Neural cell (in vitro differentiated cells): ENCODE data around the gene NKAIN2. TPM values are rescaled to one million over a fixed set of nuclear protein-coding genes. Genes with fewer than 3 reads are reported as not detected.

ENCODE experiments used
- H2AFZ ChIP-seq: fragments of 200-600, 300-800 bp; sonication (generic), shearing (Covaris generic); 2 replicates; pipeline ENCODE4 v1.6.0; 2014; ENCODE audit warnings: low read depth, mild to moderate bottlenecking, antibody characterized with exemption, low read length, moderate library complexity
- H3F3A ChIP-seq: fragments of 200-600 bp; shearing (Covaris generic); 2 replicates; pipeline ENCODE4 v1.6.1; 2016; ENCODE audit warnings: mild to moderate bottlenecking, moderate library complexity, mixed read lengths, antibody characterized with exemption, low read length; ENCODE audit not compliant: insufficient read depth, poor library complexity, severe bottlenecking
- H3K27ac ChIP-seq: fragments of 200-600, 300-800 bp; sonication (generic), shearing (Covaris generic); 2 replicates; pipeline ENCODE4 v1.5.1; 2014; ENCODE audit warnings: mild to moderate bottlenecking, low read length, moderate library complexity
- H3K27me3 ChIP-seq: fragments of 300-800, 200-600 bp; sonication (generic), shearing (Covaris generic); 2 replicates; pipeline ENCODE4 v1.6.0; 2014; ENCODE audit warnings: mild to moderate bottlenecking, low read depth, low read length, moderate library complexity; ENCODE audit not compliant: insufficient read depth
- H3K36me3 ChIP-seq: fragments of 300-800, 200-600 bp; sonication (generic), shearing (Covaris generic); 2 replicates; pipeline ENCODE4 v1.5.1; 2014; ENCODE audit warnings: mild to moderate bottlenecking, antibody characterized with exemption, low read length, moderate library complexity; ENCODE audit not compliant: insufficient read depth
- H3K4me2 ChIP-seq: fragments of 300-800, 200-600 bp; sonication (generic), shearing (Covaris generic); 2 replicates; pipeline ENCODE4 v1.6.0; 2014; ENCODE audit warnings: mild to moderate bottlenecking, low read length
- H3K4me3 ChIP-seq: fragments of 300-800, 200-600 bp; sonication (generic), shearing (Covaris generic); 2 replicates; pipeline ENCODE4 v1.5.1; 2014; ENCODE audit warnings: mild to moderate bottlenecking, low read length, moderate library complexity
- H3K79me2 ChIP-seq: fragments of 200-600 bp; shearing (Covaris generic); replicated peaks from 2 replicates; pipeline ENCODE4 v1.6.0; 2014; ENCODE audit warnings: mild to moderate bottlenecking, low read length, moderate library complexity; ENCODE audit not compliant: insufficient read depth
- H3K9ac ChIP-seq: fragments of 300-800, 200-600 bp; sonication (generic), shearing (Covaris generic); 2 replicates; pipeline ENCODE4 v1.6.1; 2016; ENCODE audit warnings: mild to moderate bottlenecking, low read length, mixed read lengths
- H3K9me2 ChIP-seq: fragments of 200-600 bp; shearing (Covaris generic); 2 replicates; pipeline ENCODE4 v1.6.1; 2016; ENCODE audit warnings: mild to moderate bottlenecking, low read length, mixed read lengths; ENCODE audit not compliant: insufficient read depth
- H3K9me3 ChIP-seq: fragments of 200-600, 300-800 bp; sonication (generic), shearing (Covaris generic); 2 replicates; pipeline ENCODE4 v1.6.1; 2016; ENCODE audit warnings: mild to moderate bottlenecking, mixed run types, low read length, moderate library complexity, mixed read lengths
- H4K20me1 ChIP-seq: fragments of 200-600 bp; shearing (Covaris generic); 2 replicates; pipeline ENCODE4 v1.6.1; 2016; ENCODE audit warnings: mild to moderate bottlenecking, mixed run types; ENCODE audit not compliant: insufficient read depth
- CTCF ChIP-seq: fragments of 450-650 bp; IDR thresholded peaks from 2 replicates; pipeline ENCODE4 v1.5.1; 2014; ENCODE audit warnings: antibody characterized with exemption, mild to moderate bottlenecking, moderate library complexity; ENCODE audit not compliant: poor library complexity, severe bottlenecking
- EP300 ChIP-seq: fragments of 450-650 bp; conservative IDR thresholded peaks from 2 replicates; pipeline ENCODE4 v1.6.1; 2014; ENCODE audit warnings: antibody characterized with exemption, mild to moderate bottlenecking, moderate library complexity; ENCODE audit not compliant: poor library complexity, severe bottlenecking
- EZH2 ChIP-seq: fragments of 200-600, 300-800 bp; shearing (Covaris generic), sonication (generic); IDR thresholded peaks from 2 replicates; pipeline ENCODE4 v1.6.1; 2014; ENCODE audit warnings: antibody characterized with exemption, low read length, borderline replicate concordance, mild to moderate bottlenecking; ENCODE audit not compliant: insufficient read depth, poor library complexity, severe bottlenecking
- MXI1 ChIP-seq: fragments of 450-650 bp; conservative IDR thresholded peaks from 2 replicates; pipeline ENCODE4 v1.6.1; 2014; ENCODE audit warnings: antibody characterized with exemption, mild to moderate bottlenecking; ENCODE audit not compliant: poor library complexity, severe bottlenecking
- POLR2AphosphoS5 ChIP-seq: IDR thresholded peaks from 2 replicates; pipeline ENCODE4 v1.6.1; 2012
- RAD21 ChIP-seq: fragments of 450-650 bp; conservative IDR thresholded peaks from 2 replicates; pipeline ENCODE4 v1.6.1; 2014; ENCODE audit warnings: antibody characterized with exemption, mild to moderate bottlenecking, moderate library complexity
- REST ChIP-seq: IDR thresholded peaks from 2 replicates; pipeline ENCODE4 v1.6.1; 2012; ENCODE audit warnings: borderline replicate concordance
- SMC3 ChIP-seq: fragments of 450-650 bp; conservative IDR thresholded peaks from 2 replicates; pipeline ENCODE4 v1.6.1; 2014; ENCODE audit warnings: antibody characterized with exemption, mild to moderate bottlenecking, moderate library complexity; ENCODE audit not compliant: poor library complexity
- TAF1 ChIP-seq: IDR thresholded peaks from 2 replicates; pipeline ENCODE4 v1.6.1; 2012; ENCODE audit warnings: low read depth
- polyA plus RNA-seq: library from polyadenylated mRNA; depleted of rRNA; stranded (reverse); fragments of >200 nt; gene quantifications from 2 replicates; pipeline ENCODE4 v1.2.3, GENCODE V29; 2014

The NKAIN2 gene
- polyA plus RNA-seq, 1 donor from 2014 or later, result 23.2 TPM

- H3K9ac ChIP-seq, result no peak overlapping the region
- no peaks in the 10 kb centered on the region for H3K27me3 ChIP-seq
- no peaks in the 10 kb centered on the region for H3K9me3 ChIP-seq
- no peaks in the 10 kb centered on the region for H3F3A ChIP-seq
- no peak overlapping the region for H3K27ac ChIP-seq
- no peaks in the 10 kb centered on the region for H3K9me2 ChIP-seq
- no peaks in the 10 kb centered on the region for H4K20me1 ChIP-seq
- H3K36me3 ChIP-seq, result no peaks in the 10 kb centered on the region
- TF ChIP-seq MXI1, result no peak
- no peak for TF ChIP-seq RAD21
- no peak for TF ChIP-seq POLR2AphosphoS5
- TF ChIP-seq TAF1, result no peak
- TF ChIP-seq REST, result no peak
- TF ChIP-seq SMC3, result no peak
- no peak for TF ChIP-seq CTCF
- no peak for TF ChIP-seq EP300
- no peak for TF ChIP-seq EZH2
- H2AFZ ChIP-seq, result no peak overlapping the region
- no peak overlapping the region for H3K4me3 ChIP-seq
- H3K4me2 ChIP-seq, result no peak overlapping the region
- H3K79me2 ChIP-seq, result no peaks in the 10 kb centered on the region
Measured at GRCh38 chr6:124577734-124578281, 774.1 kb downstream of the NKAIN2 start.

- H3K27ac ChIP-seq, result no peak overlapping the region
- no peak overlapping the region for H3K4me2 ChIP-seq
- no peak overlapping the region for H2AFZ ChIP-seq
- H3K9me2 ChIP-seq, result no peaks in the 10 kb centered on the region
- TF ChIP-seq REST (no peak), SMC3 (no peak), EZH2 (no peak), EP300 (no peak), POLR2AphosphoS5 (no peak), MXI1 (no peak), CTCF (no peak), RAD21 (no peak)
- H3K9me3 ChIP-seq, result no peaks in the 10 kb centered on the region
- no peaks in the 10 kb centered on the region for H3K79me2 ChIP-seq
- H4K20me1 ChIP-seq, result no peaks in the 10 kb centered on the region
- H3K4me3 ChIP-seq, result no peak overlapping the region
- H3K36me3 ChIP-seq, result no peaks in the 10 kb centered on the region
- no peaks in the 10 kb centered on the region for H3F3A ChIP-seq
- H3K27me3 ChIP-seq, result no peaks in the 10 kb centered on the region
- H3K9ac ChIP-seq, result no peak overlapping the region
Measured at GRCh38 chr6:124590001-124590400, 786.3 kb downstream of the NKAIN2 start.
